PC-3 (cell line): ENCODE measurements around the gene IL1B.

Experiments
- EZH2 ChIP-seq: fragments of 300-600 bp; sonication (generic); IDR thresholded peaks from one replicate; pipeline ENCODE4 v1.6.1; 2017; ENCODE audit warnings: antibody characterized with exemption, mild to moderate bottlenecking, low read length; ENCODE audit not compliant: unreplicated experiment
- EZH2phosphoT487 ChIP-seq: fragments of 300-600 bp; sonication (generic); IDR thresholded peaks from 2 replicates; pipeline ENCODE4 v1.6.1; 2018; ENCODE audit warnings: mild to moderate bottlenecking, antibody characterized with exemption, low read length, borderline replicate concordance
- TF ChIP-seq, protein P1 (sequence below): fragments of 300-600 bp; sonication (generic); conservative IDR thresholded peaks from 2 replicates; pipeline ENCODE4 v1.5.1; 2017; ENCODE audit warnings: antibody characterized with exemption, low read depth, mild to moderate bottlenecking, low read length

DNA sequence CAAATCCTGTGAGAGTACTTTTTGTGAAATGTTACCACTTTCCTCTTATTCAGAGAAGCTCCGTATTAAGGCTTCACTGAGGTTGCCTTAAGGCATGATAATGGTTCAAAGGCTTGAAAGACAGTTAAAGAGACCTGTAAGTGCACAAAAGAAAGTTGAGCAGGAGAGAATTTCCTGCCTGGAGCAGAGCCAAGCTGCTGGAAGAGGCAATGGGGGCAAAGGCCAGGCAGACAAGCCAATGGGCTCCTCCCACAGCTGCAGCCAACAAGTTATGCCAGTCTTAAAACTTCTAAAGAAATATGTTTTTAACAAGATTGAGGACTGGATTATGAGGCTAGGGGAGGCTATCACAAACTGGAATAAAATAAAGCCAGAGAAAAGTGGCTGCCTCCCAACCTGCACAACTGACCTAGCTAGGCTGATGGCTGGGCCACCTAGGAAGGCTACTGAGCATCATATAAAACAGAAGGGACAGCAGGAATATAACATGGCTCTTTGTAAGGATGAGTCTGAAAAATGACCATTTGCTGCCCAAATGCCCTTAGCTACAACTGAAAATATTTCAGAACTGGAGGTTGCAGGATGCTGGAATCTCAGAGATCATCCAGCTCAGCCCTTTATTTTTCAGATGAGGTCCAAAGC is 2.1 kb downstream of the IL1B start:
- TF ChIP-seq, protein P1, sequence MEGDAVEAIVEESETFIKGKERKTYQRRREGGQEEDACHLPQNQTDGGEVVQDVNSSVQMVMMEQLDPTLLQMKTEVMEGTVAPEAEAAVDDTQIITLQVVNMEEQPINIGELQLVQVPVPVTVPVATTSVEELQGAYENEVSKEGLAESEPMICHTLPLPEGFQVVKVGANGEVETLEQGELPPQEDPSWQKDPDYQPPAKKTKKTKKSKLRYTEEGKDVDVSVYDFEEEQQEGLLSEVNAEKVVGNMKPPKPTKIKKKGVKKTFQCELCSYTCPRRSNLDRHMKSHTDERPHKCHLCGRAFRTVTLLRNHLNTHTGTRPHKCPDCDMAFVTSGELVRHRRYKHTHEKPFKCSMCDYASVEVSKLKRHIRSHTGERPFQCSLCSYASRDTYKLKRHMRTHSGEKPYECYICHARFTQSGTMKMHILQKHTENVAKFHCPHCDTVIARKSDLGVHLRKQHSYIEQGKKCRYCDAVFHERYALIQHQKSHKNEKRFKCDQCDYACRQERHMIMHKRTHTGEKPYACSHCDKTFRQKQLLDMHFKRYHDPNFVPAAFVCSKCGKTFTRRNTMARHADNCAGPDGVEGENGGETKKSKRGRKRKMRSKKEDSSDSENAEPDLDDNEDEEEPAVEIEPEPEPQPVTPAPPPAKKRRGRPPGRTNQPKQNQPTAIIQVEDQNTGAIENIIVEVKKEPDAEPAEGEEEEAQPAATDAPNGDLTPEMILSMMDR: no peak
- no peak for TF ChIP-seq EZH2phosphoT487
- TF ChIP-seq EZH2: no peak
